Cardiac muscle cell (in vitro differentiated cells and primary cell): Measurements from ENCODE around the gene ANP32B. TPM values are rescaled to one million over a fixed set of nuclear protein-coding genes. Genes with fewer than 3 reads are reported as not detected.

ENCODE experiments used
- DNase-seq, 2 donors: peaks; one replicate each; pipeline versions ENCODE4 v3.0.0 to v3.0.0-alpha.2; 2010 to 2017; ENCODE audit warnings: low read depth in 1 of 2, low spot score in 1 of 2
- H3K27ac ChIP-seq: fragments of 200-600 bp; sonication (generic); 2 replicates; pipeline ENCODE4 v1.5.1; 2016
- H3K27me3 ChIP-seq: fragments of 200-600 bp; sonication (generic); 2 replicates; pipeline ENCODE4 v1.6.0; 2016; ENCODE audit warnings: control low read depth
- H3K36me3 ChIP-seq: fragments of 200-600 bp; sonication (generic); 2 replicates; pipeline ENCODE4 v1.5.1; 2016; ENCODE audit warnings: control low read depth
- H3K4me1 ChIP-seq: fragments of 200-600 bp; sonication (generic); 2 replicates; pipeline ENCODE4 v1.8.1; 2017; ENCODE audit warnings: low read depth, mild to moderate bottlenecking, mixed run types
- H3K4me3 ChIP-seq: fragments of 200-600 bp; sonication (generic); 2 replicates; pipeline ENCODE4 v1.5.1; 2016; ENCODE audit warnings: mild to moderate bottlenecking
- H3K9me3 ChIP-seq: fragments of 200-600 bp; sonication (generic); 2 replicates; pipeline ENCODE4 v1.5.1; 2017; ENCODE audit warnings: low read depth, mild to moderate bottlenecking, control low read depth
- CTCF ChIP-seq: IDR thresholded peaks from 2 replicates; pipeline ENCODE4 v1.5.1; 2012; ENCODE audit warnings: low read depth, mild to moderate bottlenecking, low read length
- polyA plus RNA-seq: library from polyadenylated mRNA; unstranded; fragments of >200 nt; fragmentation: Nextera tagmentation; extraction: Ambion mirVana; gene quantifications from 2 replicates; pipeline ENCODE4 v1.2.1, GENCODE V29; 2016
- total RNA-seq: library from RNA; depleted of rRNA; stranded (reverse); fragments of >200 nt; gene quantifications from 2 replicates; pipeline ENCODE4 v1.2.3, GENCODE V29; 2016

Gene ANP32B
- total and polyA plus RNA-seq, 2 experiments from 2014 or later: 27.2 to 77.5 TPM

GRCh38 chr9:98047002-98047401, 63.9 kb downstream of the ANP32B start:
- TF ChIP-seq CTCF: no peak
- no peak for DNase-seq
- H3K4me1 ChIP-seq: no peaks in the 10 kb centered on the region
- no peak overlapping the region for H3K27ac ChIP-seq
- H3K9me3 ChIP-seq: no peaks in the 10 kb centered on the region
- H3K4me3 ChIP-seq: no peak overlapping the region
- no peaks in the 10 kb centered on the region for H3K36me3 ChIP-seq
- H3K27me3 ChIP-seq: no peaks in the 10 kb centered on the region

GRCh38 chr9:98049288-98050072, 66.3 kb downstream of the ANP32B start:
- no peak for TF ChIP-seq CTCF
- DNase-seq: no peak
- Histone ChIP-seq H3K36me3 (no peaks in the 10 kb centered on the region), H3K27ac (no peak overlapping the region), H3K4me3 (no peak overlapping the region), H3K9me3 (no peaks in the 10 kb centered on the region), H3K4me1 (no peaks in the 10 kb centered on the region), H3K27me3 (no peaks in the 10 kb centered on the region)

GRCh38 chr9:98050351-98050750, 67.2 kb downstream of the ANP32B start:
- no peaks in the 10 kb centered on the region for H3K27me3 ChIP-seq
- H3K4me3 ChIP-seq: no peak overlapping the region
- H3K4me1 ChIP-seq: no peaks in the 10 kb centered on the region
- no peak for TF ChIP-seq CTCF
- no peak overlapping the region for H3K27ac ChIP-seq
- H3K36me3 ChIP-seq: no peaks in the 10 kb centered on the region
- no peaks in the 10 kb centered on the region for H3K9me3 ChIP-seq
- DNase-seq: no peak

GRCh38 chr9:98054376-98054951, 71.3 kb downstream of the ANP32B start:
- no peak overlapping the region for H3K4me3 ChIP-seq
- no peaks in the 10 kb centered on the region for H3K4me1 ChIP-seq
- H3K27ac ChIP-seq: no peak overlapping the region
- no peaks in the 10 kb centered on the region for H3K27me3 ChIP-seq
- no peak for TF ChIP-seq CTCF
- no peak for DNase-seq
- no peaks in the 10 kb centered on the region for H3K9me3 ChIP-seq
- no peaks in the 10 kb centered on the region for H3K36me3 ChIP-seq

GRCh38 chr9:98056269-98057137, 73.4 kb downstream of the ANP32B start, which contains the start of gene NANS:
TSS of gene NANS (plus strand) at chr9:98056732. CDS start at chr9:98056809, 77 bp downstream.
- Histone ChIP-seq H3K4me3 (peak within 1 kb of the TSS; percentile 70), H3K9me3 (no peaks in the 10 kb centered on the region), H3K4me1 (no peaks in the 10 kb centered on the region), H3K36me3 (no peaks in the 10 kb centered on the region), H3K27ac (peak within 1 kb of the TSS; percentile 87), H3K27me3 (no peaks in the 10 kb centered on the region)
- TF ChIP-seq CTCF: no peak
- DNase-seq: peak; percentile 94 to 97
